ENCODE measurements around the gene CACNG6.
"Not testable (repeated sequence)": the region's sequence is repeated elsewhere in the genome, so short reads cannot be mapped to it uniquely, and the experiment has no call there.

CACNG6 gene

DNA sequence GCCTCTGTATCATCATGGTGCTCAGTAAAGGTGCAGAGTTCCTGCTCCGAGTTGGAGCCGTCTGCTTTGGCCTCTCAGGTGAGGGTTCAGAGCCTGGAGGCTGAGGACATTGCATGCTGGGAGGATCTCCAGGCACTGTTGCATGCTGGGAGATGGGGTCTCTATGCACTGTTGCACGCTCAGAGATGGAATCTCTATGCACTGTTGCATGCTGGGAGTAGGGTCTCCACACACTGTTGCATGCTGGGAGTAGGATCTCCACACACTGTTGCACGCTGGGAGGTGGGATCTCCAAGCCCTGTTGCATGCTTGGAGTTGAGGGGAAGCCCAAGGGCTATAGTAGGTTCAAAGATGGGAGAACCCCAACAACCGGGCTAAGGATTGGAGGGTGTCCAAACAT lies 8.3 kb downstream of the CACNG6 start:
- in situ Hi-C loops (cut with MboI; ENCODE audit: low sequenced_read_pairs): no loop called here

DNA sequence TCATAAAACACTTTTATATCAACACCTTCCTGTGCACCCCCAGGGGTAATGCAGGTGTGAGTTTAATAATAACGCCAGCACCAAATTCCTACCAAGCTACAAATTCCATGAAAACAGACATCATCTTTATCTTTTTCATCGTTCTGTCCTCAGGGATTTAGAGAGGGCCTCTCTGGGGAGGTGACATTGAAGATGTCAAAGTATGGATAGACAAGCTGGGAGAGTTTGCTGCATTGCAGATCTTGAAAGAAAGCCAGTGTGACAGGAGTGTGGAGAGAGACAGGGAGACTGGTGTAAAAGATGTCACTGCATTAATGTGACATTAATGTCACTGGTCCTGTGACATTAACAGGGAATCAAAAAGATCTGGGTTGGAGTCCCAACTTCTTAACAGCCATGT lies 10.1 kb downstream of the CACNG6 start:
- in situ Hi-C loops (cut with MboI; ENCODE audit: low sequenced_read_pairs): no loop called here

DNA sequence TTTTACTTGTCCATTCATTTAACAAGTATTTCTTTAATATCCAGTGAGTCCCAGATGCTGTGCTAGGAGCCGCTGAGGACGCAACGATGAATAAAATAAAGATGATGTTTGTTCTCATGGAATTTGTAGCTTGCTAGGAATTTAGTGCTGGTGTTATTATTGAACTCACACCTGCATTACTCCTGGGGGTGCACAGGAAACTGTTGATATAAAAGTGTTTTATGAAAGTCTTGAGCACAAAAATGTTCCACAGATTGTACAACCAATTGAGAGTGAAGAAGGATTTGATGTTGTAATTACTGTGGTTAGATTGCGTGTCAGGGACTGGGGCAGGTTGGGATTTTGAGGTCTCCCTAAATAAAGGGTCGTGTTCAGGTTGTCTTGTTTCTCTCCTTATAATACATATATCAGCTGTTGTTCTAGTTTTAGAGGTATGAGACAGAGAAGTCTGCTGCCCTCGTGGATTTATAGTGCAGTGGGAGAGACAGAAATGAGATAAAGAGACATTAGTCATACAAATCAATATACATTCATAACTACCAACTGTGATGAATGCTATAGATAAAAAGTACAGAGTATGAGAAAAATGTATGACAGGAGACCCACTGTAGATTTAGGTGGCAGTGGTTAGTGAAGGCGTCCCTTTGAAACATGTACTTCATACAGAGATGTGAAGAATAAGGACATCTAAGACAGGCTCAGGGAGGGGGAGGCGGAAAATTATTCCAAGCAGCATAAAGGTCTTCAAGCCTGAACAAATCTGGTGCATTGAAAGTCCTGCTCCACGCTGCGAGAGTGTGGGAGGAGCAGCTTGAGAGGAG lies 11.3 kb downstream of the CACNG6 start:
- in situ Hi-C loops (cut with MboI; ENCODE audit: low sequenced_read_pairs): no loop called here

DNA sequence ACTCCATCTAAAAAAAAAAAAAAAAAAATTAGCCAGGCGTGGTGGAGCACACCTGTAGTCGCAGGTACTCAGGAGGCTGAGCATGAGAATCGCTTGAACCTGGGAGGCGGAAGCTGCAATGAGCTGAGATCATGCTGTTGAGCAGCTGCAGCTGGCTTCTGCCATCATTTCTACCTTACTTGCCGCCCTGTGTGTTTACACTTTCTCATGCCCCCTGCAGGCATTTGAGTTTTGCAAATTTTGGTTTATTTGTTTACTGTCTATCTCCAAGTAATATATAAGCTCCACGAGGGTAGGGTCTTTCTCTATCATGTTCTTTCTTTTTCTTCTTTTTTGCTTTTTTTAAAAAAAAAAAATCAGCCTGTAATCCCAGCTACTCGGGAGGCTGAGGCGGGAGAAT lies 18.0 kb downstream of the CACNG6 start:
- in situ Hi-C loops (cut with MboI; ENCODE audit: low sequenced_read_pairs): no loop called here

DNA sequence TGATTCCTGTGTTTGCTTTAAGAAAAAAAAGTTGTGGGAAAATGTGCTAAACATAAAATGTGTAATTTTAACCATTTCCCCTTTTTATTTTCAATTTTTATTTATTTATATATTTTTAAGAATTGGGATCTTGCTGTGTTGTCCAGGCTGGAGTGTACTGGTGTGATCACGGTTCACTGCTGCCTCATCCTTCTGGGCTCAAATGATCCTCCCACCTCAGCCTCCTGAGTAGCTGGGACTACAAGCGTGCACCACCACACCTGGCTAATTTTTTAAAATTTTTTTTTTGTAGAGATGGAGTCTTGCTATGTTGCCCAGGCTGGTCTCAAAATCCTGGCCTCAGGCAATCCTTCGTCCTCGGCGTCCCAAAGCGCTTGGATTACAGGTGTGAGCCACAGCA lies 19.0 kb downstream of the CACNG6 start:
- in situ Hi-C loops (cut with MboI; ENCODE audit: low sequenced_read_pairs): no loop called here

DNA sequence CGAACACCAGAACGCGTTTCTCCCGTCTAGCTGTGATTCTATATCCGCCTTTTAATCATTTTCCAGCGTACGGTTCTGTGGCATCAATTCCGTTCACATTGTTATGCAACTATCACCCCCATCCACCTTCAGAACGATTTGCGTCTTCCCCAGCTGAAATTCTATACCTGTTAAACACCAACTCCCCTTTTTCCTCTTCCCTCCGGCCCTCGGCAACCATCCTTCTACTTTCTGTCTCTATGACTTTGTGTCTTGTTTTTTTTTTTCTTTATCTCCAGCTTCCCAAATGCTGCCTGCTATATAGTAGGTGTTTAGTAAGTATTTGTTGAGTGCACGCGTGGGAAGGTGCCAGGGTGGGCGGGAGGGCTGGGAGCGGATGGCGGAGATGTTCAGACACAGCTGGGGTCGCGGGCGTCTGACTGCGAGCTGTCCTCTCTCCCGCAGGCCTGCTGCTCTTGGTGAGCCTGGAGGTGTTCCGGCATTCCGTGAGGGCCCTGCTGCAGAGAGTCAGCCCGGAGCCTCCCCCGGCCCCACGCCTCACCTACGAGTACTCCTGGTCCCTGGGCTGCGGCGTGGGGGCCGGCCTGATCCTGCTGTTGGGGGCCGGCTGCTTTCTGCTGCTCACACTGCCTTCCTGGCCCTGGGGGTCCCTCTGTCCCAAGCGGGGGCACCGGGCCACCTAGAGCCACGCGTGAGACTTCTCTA lies 20.2 kb downstream of the CACNG6 start:
- in situ Hi-C loops (cut with MboI; ENCODE audit: low sequenced_read_pairs): no loop called here

DNA sequence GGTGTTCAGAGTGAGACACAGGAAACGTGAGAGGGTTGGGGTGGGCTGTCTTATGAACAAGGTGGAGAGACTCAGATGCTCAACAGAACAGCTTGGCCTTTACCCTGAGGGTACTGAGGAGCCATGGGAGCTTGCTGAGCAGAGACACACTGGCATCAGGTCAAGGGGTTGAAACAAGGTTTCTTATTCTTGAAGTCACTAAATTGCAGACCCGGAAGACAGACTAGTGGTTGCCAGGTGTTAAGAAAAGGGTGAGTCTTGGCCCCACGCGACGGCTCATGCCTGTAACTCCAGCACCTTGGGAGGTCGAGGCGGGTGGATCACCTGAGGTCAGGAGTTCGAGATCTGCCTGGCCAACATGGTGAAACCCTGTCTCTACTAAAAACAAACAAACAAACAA lies 22.4 kb downstream of the CACNG6 start:
- in situ Hi-C loops (cut with MboI; ENCODE audit: low sequenced_read_pairs): no loop called here

DNA sequence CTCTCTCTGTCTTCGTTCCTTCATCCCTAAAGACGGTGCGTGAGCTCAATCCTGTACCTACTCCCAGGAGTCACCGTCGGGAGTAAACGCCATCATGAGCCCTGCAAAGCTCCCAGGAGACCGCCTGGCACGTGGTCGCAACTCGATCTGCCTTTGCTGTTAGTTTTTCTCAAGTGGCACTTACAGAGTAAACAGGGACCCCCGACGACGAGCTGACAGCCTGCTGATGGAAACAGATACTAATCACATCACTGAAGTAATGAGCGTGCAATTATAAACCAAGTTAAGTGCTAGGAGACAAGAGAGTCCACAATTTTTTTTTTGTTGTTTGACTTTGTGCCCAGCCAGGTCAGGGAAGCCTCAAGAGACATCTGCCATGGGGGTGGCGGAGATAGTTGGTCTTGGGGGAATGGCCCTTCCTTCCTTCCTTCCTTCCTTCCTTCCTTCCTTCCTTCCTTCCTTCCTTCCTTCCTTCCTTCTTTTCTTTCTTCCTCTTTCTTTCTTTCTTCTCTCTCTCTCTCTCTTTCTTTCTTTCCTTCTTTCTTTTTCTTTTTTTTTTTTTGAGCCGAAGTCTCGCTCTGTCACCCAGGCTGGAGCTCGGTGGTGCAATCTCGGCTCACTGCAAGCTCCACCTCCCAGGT lies 23.6 kb downstream of the CACNG6 start:
- in situ Hi-C loops (cut with MboI; ENCODE audit: low sequenced_read_pairs): no loop called here

DNA sequence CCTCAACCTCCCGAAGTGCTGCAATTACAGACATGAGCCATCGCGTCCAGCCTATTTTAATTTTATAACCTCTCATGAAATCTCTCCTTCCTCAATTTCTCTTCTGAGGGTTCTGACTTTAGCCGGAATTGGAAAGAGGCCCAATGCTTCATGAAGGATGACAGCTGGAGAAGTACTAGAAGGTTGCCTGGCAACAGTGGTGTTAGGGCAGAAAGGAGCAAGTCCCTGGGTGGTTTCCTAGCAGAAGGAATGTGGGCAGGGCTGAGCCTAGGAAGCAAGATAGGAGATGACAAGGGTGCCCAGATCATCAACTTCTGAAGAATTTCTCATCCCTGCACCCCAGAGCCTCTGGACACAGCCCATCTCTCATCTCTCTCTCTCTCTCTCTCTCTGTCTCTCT lies 25.8 kb downstream of the CACNG6 start:
- in situ Hi-C loops (cut with MboI; ENCODE audit: low sequenced_read_pairs): no loop called here

DNA sequence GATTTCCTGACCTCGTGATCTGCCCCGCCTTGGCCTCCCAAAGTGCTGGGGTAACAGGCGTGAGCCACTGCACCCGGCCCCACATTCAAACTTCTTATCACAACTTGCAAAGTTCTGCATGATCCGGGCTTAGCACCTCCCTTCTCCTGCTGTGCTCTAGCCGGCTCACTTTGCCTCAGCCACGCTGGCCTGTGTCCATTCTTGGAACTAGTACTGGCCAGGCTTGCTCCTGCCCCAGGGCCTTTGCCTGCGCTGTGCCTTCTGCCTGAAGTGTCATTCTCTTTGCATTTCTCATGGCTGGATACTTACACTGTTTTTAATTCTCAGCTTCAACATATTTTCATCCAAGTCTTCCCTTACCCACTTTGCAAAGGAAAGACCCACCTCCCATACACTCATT lies 29.9 kb downstream of the CACNG6 start:
- in situ Hi-C loops (cut with MboI; ENCODE audit: low sequenced_read_pairs): loop anchor here (10.0 kb wide), 1 partner anchor 227 kb away; no protein-coding TSS in a partner anchor

DNA sequence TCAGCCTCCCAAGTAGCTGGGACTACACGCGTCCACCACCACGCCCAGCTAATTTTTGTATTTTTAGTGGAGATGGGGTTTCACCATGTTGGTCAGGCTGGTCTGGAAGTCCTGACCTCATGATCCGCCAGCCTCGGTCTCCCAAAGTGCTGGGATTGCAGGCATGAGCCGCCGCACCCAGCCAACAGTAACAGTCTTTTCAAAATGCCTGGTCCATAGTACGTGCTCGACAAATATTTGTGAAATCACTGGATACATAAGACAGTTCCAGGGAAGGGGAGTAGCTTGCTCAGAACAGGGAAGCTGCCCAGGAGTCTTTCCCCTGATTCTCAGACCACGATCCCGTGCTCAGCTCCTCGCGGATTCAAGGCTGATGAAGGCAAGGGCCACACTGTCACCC lies 30.5 kb downstream of the CACNG6 start:
- in situ Hi-C loops (cut with MboI; ENCODE audit: low sequenced_read_pairs): loop anchor here (10.0 kb wide), 1 partner anchor 227 kb away; no protein-coding TSS in a partner anchor

DNA sequence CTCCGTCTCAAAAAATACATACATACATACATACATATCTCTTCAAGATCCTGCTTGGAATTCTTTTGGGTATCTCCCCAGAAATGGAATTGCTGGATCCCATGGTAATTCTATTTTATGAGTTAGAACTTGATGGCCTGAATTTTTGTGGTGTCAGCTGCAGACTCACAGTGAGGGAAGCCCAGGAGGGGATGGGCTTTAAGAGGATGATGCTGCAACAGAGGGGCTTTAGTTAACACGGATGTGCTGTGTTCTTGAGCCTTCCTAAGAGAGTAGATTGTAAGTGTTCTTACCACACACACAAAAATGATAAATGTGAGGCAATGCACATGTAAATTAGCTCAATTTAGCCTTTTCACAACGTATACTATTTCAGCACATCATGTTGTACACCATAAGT lies 31.8 kb downstream of the CACNG6 start:
- in situ Hi-C loops (cut with MboI; ENCODE audit: low sequenced_read_pairs): loop anchor here (10.0 kb wide), 1 partner anchor 228 kb away; no protein-coding TSS in a partner anchor

DNA sequence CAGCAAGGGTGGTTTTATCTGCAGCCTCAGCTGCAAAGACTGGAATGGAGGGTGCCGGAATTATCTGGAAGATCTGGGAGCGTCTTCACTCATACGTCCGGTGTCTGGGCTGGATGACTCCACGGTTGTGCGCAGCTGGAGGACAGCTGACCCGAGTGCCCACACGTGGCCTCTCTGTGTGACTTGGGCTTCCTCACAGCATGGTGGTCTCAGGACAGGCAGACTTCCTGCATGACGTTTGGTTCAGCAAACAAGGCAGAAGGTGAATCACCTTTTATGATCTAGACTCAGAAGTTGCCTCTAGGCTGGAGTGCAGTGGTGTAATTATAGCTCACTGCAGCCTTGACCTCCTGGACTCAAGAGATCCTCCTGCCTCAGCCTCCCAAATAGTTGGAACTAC lies 33.2 kb downstream of the CACNG6 start:
- in situ Hi-C loops (cut with MboI; ENCODE audit: low sequenced_read_pairs): loop anchor here (10.0 kb wide), 1 partner anchor 230 kb away; no protein-coding TSS in a partner anchor

DNA sequence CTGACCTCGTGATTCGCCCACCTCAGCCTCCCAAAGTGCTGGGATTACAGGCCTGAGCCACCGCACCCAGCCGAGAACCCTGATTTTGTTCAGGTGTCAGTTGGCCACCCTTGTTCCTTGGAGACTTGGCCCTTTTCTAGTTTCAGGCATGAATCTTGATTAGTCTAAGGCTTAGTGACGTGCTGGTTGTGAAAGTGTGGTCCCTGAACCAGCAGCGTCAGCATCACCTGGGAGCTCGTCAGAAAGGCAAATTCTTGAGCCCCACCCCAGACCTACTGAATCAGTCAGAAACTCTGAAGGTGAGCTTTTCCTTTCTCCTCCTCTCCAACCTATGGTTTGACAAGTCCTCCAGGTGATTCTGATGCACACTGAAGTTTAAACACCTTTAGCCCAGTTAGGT lies 35.2 kb downstream of the CACNG6 start:
- in situ Hi-C loops (cut with MboI; ENCODE audit: low sequenced_read_pairs): loop anchor here (10.0 kb wide), 1 partner anchor 232 kb away; no protein-coding TSS in a partner anchor

DNA sequence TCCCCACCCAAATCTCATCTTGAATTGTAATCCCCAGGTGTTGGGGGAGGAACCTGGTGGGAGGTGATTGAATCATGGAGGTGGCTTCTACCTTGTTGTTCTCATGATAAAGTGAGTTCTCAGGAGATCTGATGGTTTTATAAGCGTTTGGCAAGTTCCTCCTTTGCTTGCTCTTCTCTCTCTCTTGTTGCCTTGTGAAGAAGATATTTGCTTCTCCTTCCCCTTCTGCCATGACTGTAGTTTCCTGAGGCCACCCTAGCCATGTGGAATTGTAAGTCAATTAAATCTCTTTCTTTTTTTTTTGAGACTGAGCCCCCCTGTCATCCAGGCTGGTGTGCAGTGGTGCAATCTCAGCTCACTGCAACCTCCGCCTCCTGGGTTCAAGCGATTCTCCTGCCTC lies 37.9 kb downstream of the CACNG6 start:
- in situ Hi-C loops (cut with MboI; ENCODE audit: low sequenced_read_pairs): loop anchor here (10.0 kb wide), 1 partner anchor 234 kb away; no protein-coding TSS in a partner anchor

DNA sequence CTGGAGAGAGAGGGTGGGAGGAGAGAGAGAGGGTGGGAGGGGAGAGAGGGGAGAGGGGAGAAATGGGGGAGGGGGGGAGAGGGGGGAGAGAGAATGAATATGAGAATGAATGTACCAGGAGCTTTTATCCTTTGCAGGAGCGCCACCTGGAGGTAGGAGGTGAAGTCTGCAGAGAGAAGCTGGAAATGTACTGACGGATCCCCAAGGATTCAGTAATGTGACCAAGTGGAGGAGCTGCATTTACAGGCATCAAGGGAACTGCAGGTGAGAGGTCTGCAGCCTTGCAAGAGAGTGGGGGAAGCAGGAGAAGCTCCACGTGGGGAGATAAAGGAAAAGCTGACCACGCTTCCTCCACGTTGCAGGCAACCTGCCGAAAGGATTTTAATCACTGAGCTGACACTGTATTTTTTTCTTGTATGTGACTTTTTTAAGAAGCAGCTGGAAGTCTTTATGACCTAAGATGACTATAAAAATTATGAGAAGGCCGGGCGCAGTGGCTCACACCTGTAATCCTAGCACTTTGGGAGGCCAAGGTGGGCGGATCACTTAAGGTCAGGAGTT lies 38.6 kb downstream of the CACNG6 start:
- in situ Hi-C loops (cut with MboI; ENCODE audit: low sequenced_read_pairs): loop anchor here (10.0 kb wide), 1 partner anchor 235 kb away; no protein-coding TSS in a partner anchor

DNA sequence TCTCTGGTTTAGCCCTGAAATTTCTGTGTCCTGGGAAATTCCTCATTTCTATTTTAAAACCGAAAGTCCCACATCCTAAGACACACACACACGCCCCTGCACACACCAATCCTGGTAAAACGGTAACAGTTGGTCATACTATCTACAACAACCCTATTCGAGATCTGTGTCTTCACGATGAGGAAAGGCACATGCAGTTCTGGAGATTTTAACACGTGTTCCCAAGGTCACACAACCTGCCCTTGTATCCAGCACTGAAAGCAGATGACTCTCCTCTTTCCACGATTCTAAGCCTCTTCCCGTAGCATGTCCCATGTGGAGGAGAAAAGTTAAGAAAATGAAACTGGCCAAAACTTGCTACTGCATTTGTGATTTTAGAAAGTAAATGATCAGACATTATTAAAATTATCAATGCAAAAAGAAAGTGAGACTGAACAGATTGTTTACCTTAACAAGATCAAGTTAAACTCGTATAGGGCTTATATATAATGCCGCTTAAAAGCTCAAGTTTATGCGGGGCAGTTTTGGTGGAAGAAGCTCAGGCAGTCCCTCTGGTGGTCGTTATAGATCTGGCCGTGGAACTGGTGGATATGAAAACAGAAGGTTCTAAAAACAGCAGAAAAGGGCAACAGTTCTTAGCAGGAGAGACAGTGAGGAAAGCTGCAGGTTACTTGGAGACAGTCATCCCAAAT lies 39.6 kb downstream of the CACNG6 start:
- in situ Hi-C loops (cut with MboI; ENCODE audit: low sequenced_read_pairs): no loop called here

DNA sequence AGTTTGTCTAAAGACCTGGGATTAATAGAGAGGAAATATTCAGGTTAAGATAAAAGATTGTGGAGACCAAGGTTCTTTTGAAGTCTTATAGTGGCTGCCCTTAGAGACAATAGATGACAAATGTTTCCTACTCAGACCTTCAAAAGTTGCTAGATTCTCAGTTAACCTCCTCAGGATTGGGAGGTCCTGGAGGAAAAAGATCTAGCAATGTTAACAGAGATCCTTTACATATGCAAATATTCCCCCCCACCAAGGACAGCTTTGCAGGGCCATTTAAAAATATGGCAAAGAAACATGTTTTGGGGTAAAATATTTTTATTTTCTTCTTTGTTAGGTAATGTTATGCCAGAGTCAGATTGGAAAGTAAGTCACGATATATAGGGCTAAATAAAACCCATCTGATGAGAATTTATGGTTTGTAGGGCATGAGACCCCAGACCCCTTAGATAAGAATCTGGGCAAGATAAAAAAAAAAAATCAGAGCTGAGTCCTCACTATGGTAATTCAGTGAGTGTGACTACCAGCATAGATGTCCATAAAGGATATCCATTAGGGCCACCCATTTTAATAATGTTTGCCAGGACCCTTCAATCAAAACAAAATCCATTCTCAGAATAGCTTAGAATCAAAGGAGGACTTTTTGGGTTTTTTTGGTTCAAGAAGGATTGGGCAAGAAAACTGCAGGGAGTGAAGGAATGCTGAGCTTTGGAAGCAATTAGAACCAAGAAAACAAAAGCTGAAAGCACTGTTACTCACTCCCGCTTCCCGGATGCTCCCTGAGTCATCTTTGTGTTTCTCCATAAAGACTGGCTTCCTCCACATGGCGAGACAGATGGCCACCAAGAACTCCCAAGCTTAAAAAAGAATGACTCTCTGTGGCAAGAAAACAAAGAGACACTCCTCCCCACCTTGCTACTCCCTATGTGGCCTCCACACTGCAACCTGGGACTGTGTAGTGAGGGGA lies 44.1 kb downstream of the CACNG6 start:
- in situ Hi-C loops (cut with MboI; ENCODE audit: low sequenced_read_pairs): no loop called here

DNA sequence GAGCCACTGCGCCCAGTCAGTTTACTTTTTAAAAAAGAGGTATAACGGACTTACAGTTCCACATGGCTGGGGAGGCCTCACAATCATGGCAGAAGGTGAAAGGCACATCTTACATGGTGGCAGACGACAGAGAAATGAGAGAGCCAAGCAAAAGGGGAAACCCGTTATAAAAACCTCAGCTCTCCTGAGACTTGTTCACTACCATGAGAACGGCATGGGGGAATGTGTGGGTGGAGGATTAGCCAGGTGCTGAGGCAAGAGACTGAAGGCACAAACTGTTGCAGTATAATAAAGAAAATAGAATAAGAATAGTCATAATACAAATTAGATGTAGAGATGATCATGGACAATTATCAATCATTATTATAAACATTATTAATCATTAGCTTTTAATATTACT lies 45.1 kb downstream of the CACNG6 start:
- in situ Hi-C loops (cut with MboI; ENCODE audit: low sequenced_read_pairs): not testable (repeated sequence)
